HepG2 (cell line): ENCODE measurements around the gene NOS1AP. TPM values are rescaled to one million over a fixed set of nuclear protein-coding genes. Genes with fewer than 3 reads are reported as not detected.

Source experiments
- ATAC-seq: fragments of 200-7000 bp; cut with Tn5 transposase; 3 replicates; pipeline ENCODE4 v1.9.1; 2020; ENCODE audit warnings: mild to moderate bottlenecking, moderate library complexity
- BruUV-seq: library from RNA; stranded (reverse); fragments of 400-500 nt; replicated peaks from 2 replicates; lab custom pipeline; 2021; lab: Mats Ljungman, UMichigan
- CTCF ChIA-PET: fragments of 300-600 bp; formaldehyde crosslinking; extraction: SDS; loops from one replicate; lab custom pipeline; 2021; ENCODE audit warnings: low total read pairs, inconsistent platforms, low intra/inter-chr PET ratio; lab: Yijun Ruan, JAX
- POLR2A ChIA-PET: fragments of 350-600 bp; sonication (Branson Sonifier 250); formaldehyde crosslinking; loops from one replicate; lab custom pipeline; 2020; ENCODE audit warnings: antibody characterized with exemption, inconsistent platforms; lab: Yijun Ruan, JAX
- DNase-seq: peaks from one replicate; pipeline ENCODE4 v3.0.0-alpha.2; 2015; ENCODE audit warnings: low spot score
- FAIRE-seq: peaks from 3 replicates; lab custom pipeline; 2011; peaks lifted over from hg19 to GRCh38; lab: Jason Lieb, UNC
- H2AFZ ChIP-seq: one replicate; pipeline ENCODE4 v1.6.1; 2011; ENCODE audit warnings: low read length, inconsistent platforms
- H3K27ac ChIP-seq: fragments of 300-600 bp; 3 replicates; pipeline ENCODE4 v1.8.0; 2011; ENCODE audit warnings: mixed run types, mild to moderate bottlenecking, mixed read lengths, low read length, inconsistent platforms; ENCODE audit not compliant: insufficient read depth; ENCODE audit errors: extremely low read length
- H3K27me3 ChIP-seq, 2 experiments: fragments of 200-600 bp in 1 of 2; 2 replicates in 1 of 2; 3 replicates in 1 of 2; pipeline versions ENCODE4 v1.6.0 to v1.8.0; 2011; ENCODE audit warnings: low read length in 2 of 2, mild to moderate bottlenecking in 2 of 2, moderate library complexity in 2 of 2, inconsistent platforms in 1 of 2; ENCODE audit not compliant: insufficient read depth in 2 of 2, control insufficient read depth in 1 of 2
- H3K36me3 ChIP-seq, 2 experiments: fragments of 200-600 bp in 1 of 2; replicated peaks in 1 of 2; 2 replicates in 1 of 2; 3 replicates in 1 of 2; pipeline versions ENCODE4 v1.5.1 to v1.8.0; 2011; ENCODE audit warnings: low read length in 2 of 2, inconsistent platforms in 1 of 2; ENCODE audit not compliant: insufficient read depth in 2 of 2, control insufficient read depth in 1 of 2
- H3K4me1 ChIP-seq: 2 replicates; pipeline ENCODE4 v1.5.1; 2012; ENCODE audit warnings: low read length, inconsistent platforms; ENCODE audit not compliant: insufficient read depth
- H3K4me2 ChIP-seq: 2 replicates; pipeline ENCODE4 v1.6.0; 2011; ENCODE audit warnings: low read depth, low read length, inconsistent platforms
- H3K4me3 ChIP-seq, 3 experiments: fragments of 200-600 bp in 1 of 3; sonication (generic), shearing (Covaris generic) in 1 of 3; replicated peaks in 1 of 3; 2 replicates each; pipeline ENCODE4 v1.5.1; 2011 to 2016; ENCODE audit warnings: low read length in 3 of 3, inconsistent platforms in 2 of 3, low read depth in 2 of 3, mild to moderate bottlenecking in 2 of 3, control low read depth in 1 of 3, mixed read lengths in 1 of 3; ENCODE audit not compliant: insufficient read depth in 1 of 3
- H3K79me2 ChIP-seq: one replicate; pipeline ENCODE4 v1.6.1; 2011; ENCODE audit warnings: low read length, inconsistent platforms; ENCODE audit not compliant: insufficient read depth
- H3K9ac ChIP-seq: 2 replicates; pipeline ENCODE4 v1.6.0; 2011; ENCODE audit warnings: mild to moderate bottlenecking, low read depth, low read length, inconsistent platforms; ENCODE audit not compliant: insufficient read depth
- H3K9me3 ChIP-seq: 2 replicates; pipeline ENCODE4 v1.5.1; 2012; ENCODE audit warnings: mild to moderate bottlenecking, low read length
- H4K20me1 ChIP-seq: 2 replicates; pipeline ENCODE4 v1.6.0; 2011; ENCODE audit warnings: inconsistent platforms, mild to moderate bottlenecking, low read length, moderate library complexity; ENCODE audit not compliant: insufficient read depth
- AKAP8 ChIP-seq: sonication (generic); formaldehyde crosslinking; IDR thresholded peaks from 2 replicates; pipeline ENCODE4 v1.5.1; 2020; ENCODE audit warnings: mild to moderate bottlenecking, missing genetic modification reagents
- BRD4 ChIP-seq: sonication (generic); formaldehyde crosslinking; IDR thresholded peaks from 2 replicates; pipeline ENCODE4 v1.4.0; 2020; ENCODE audit warnings: missing genetic modification reagents
- ELF3 ChIP-seq: IDR thresholded peaks from 2 replicates; pipeline ENCODE4 v1.6.1; 2016; ENCODE audit warnings: missing genetic modification reagents, missing compliant biosample characterization
- FOSL2 ChIP-seq: sonication (generic); formaldehyde crosslinking; IDR thresholded peaks from 2 replicates; pipeline ENCODE4 v1.4.0; 2020; ENCODE audit warnings: missing genetic modification reagents
- TAF15 ChIP-seq: fragments of 200-400 bp; formaldehyde crosslinking; IDR thresholded peaks from one replicate; pipeline ENCODE4 v1.6.1; 2018; ENCODE audit warnings: mild to moderate bottlenecking, low read depth, low read length; ENCODE audit not compliant: poor library complexity, severe bottlenecking
- ZNF782 ChIP-seq: sonication (generic); formaldehyde crosslinking; IDR thresholded peaks from 2 replicates; pipeline ENCODE4 v1.4.0; 2020; ENCODE audit warnings: missing genetic modification reagents, mild to moderate bottlenecking, borderline replicate concordance
- WGBS: methylation state at CpG from one replicate; pipeline ENCODE4 v1.1.6; 2017; ENCODE audit warnings: low lambda C conversion rate; 5-methylcytosine and 5-hydroxymethylcytosine counted together
- in situ Hi-C: cut with HindIII; loops from 2 replicates; pipeline ENCODE4 v1.10.0; 2017; ENCODE audit warnings: low pct_unique_long_range_greater_than_20kb; ENCODE audit not compliant: extremely low pct_ligation_motif_present
- intact Hi-C: fragments of 100-400 bp; cut with micrococcal nuclease; formaldehyde crosslinking; loops from one replicate; pipeline ENCODE4 v1.10.0; 2022; ENCODE audit not compliant: unreplicated experiment
- polyA plus RNA-seq, 8 experiments: library from polyadenylated mRNA; depleted of rRNA in 3 of 8; stranded (reverse) in 7 of 8; unstranded in 1 of 8; fragments of >200 nt; fragmentation: Illumina TruSeq in 4 of 8; extraction: Trizol in 4 of 8; gene quantifications; 2 replicates each; pipeline versions ENCODE4 v1.2.1 to v1.2.3, GENCODE V29; 2011 to 2016; ENCODE audit warnings: low read depth in 4 of 8, missing spikeins in 1 of 8, mixed read lengths in 1 of 8; ENCODE audit not compliant: insufficient read depth in 1 of 8
- total RNA-seq, 5 experiments: library from RNA; depleted of rRNA; stranded (reverse); fragments of >200 nt; fragmentation: Illumina TruSeq; extraction: Trizol; gene quantifications; 2 replicates each; pipeline ENCODE4 v1.2.3, GENCODE V29; 2016; ENCODE audit warnings: low read depth in 1 of 5
- TF ChIP-seq, protein P1 (sequence below): fragments of 450-650 bp; IDR thresholded peaks from 2 replicates; pipeline ENCODE4 v1.6.1; 2017; ENCODE audit warnings: mild to moderate bottlenecking
- TF ChIP-seq, protein P2 (sequence below): IDR thresholded peaks from 2 replicates; pipeline ENCODE4 v1.6.1; 2016; ENCODE audit warnings: low read depth

NOS1AP gene
- total and polyA plus RNA-seq, 2 of the 13 experiments (the other 11 are each of a cell fraction or from before 2014, with no cell fraction given), result 2.0 to 3.3 TPM

DNA sequence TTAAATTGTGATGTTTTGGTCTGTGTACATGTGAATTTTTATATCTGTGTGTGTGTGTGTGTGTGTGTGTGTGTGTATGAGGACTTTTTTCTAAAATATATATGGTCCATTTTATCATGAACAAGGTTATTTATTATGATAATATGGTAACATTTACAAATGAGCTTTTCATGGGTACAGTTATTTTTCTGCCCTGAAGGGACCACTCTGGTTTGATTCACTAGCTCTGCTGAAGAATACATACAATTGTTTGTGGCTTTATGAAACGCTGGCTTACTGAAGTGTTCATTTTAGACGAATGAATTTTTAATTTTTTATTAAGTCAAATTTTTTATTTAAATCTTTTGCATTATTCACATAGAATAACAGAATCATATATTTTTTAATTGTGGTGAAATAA is 235.2 kb downstream of the NOS1AP start (continued):
- TF ChIP-seq AKAP8 (CRISPR knock-in tag) (no peak), TAF15 (no peak)

DNA sequence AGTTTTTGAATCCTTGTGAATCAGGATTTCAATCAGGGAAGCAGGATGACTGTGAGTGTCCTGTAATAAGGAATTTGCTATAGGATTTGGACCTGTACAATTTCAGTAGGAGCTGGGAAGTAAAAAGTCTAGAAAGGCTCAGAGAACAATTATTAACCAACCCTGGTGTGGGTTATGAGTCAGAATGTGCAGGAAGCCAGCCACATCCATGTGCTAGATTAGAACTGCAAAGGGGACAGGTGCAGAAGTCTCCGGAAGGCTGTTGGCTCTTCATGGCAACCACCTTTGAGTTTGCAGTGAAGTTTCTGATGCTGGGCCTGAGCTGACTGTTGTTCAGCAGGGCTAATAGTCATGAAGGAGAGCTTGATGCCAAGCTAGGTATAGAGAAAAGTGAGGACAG is 236.5 kb downstream of the NOS1AP start:
- Histone ChIP-seq H3K27ac (no peak overlapping the region), H3K9ac (no peak overlapping the region), H2AFZ (no peak overlapping the region), H3K4me3 (no peak overlapping the region), H3K9me3 (no peaks in the 10 kb centered on the region), H3K4me2 (no peak overlapping the region), H3K36me3 (peaks cover 0 to 3% of the 10 kb centered on the region in 2 experiments; a peak in 1 of 5 replicates), H3K79me2 (no peaks in the 10 kb centered on the region), H3K27me3 (no peaks in the 10 kb centered on the region)
- ChIA-PET CTCF (no interaction called here), POLR2A (no interaction called here)
- in situ Hi-C loops, result no loop called here
- ATAC-seq, result peak; percentile 71
- DNase-seq, result peak; percentile 12
- WGBS, result 75% methylated on average over 1 of the region's 1 CpG
- TF ChIP-seq BRD4 (CRISPR knock-in tag) (no peak), ELF3 (CRISPR knock-in tag) (no peak), ZNF782 (no peak), FOSL2 (CRISPR knock-in tag) (peak; percentile 54; the same call in 1 of the 2 replicates)
- TF ChIP-seq, protein P1, sequence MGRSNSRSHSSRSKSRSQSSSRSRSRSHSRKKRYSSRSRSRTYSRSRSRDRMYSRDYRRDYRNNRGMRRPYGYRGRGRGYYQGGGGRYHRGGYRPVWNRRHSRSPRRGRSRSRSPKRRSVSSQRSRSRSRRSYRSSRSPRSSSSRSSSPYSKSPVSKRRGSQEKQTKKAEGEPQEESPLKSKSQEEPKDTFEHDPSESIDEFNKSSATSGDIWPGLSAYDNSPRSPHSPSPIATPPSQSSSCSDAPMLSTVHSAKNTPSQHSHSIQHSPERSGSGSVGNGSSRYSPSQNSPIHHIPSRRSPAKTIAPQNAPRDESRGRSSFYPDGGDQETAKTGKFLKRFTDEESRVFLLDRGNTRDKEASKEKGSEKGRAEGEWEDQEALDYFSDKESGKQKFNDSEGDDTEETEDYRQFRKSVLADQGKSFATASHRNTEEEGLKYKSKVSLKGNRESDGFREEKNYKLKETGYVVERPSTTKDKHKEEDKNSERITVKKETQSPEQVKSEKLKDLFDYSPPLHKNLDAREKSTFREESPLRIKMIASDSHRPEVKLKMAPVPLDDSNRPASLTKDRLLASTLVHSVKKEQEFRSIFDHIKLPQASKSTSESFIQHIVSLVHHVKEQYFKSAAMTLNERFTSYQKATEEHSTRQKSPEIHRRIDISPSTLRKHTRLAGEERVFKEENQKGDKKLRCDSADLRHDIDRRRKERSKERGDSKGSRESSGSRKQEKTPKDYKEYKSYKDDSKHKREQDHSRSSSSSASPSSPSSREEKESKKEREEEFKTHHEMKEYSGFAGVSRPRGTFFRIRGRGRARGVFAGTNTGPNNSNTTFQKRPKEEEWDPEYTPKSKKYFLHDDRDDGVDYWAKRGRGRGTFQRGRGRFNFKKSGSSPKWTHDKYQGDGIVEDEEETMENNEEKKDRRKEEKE, result no peak
- TF ChIP-seq, protein P2, sequence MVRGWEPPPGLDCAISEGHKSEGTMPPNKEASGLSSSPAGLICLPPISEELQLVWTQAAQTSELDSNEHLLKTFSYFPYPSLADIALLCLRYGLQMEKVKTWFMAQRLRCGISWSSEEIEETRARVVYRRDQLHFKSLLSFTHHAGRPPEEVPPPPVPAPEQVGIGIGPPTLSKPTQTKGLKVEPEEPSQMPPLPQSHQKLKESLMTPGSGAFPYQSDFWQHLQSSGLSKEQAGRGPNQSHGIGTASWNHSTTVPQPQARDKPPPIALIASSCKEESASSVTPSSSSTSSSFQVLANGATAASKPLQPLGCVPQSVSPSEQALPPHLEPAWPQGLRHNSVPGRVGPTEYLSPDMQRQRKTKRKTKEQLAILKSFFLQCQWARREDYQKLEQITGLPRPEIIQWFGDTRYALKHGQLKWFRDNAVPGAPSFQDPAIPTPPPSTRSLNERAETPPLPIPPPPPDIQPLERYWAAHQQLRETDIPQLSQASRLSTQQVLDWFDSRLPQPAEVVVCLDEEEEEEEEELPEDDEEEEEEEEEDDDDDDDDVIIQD, result 0 out of 2 replicates have a peak, but pooled peaks have one; percentile 17
- TF ChIP-seq, all 625 proteins: peak for 2
- FAIRE-seq, result no peak
- BruUV-seq, result no TSS peak
- intact Hi-C loops, result no loop called here
- Histone ChIP-seq H3K4me1 (peaks cover 11% of the 10 kb centered on the region), H4K20me1 (no peaks in the 10 kb centered on the region)
